Stimulated activated CD4-positive, alpha-beta T cell treated with anti-CD3 and anti-CD28 coated beads, Interleukin-4, amount 100 ng/mL, for 48 hours (primary cell): Measurements from ENCODE around the gene RAB25.
A peak's percentile ranks its signal among the peaks of the same experiment; 100 is the strongest.
"Not testable (repeated sequence)": the region's sequence is repeated elsewhere in the genome, so short reads cannot be mapped to it uniquely, and the experiment has no call there.

Experiments
- DNase-seq, 2 donors: peaks; one replicate each; pipeline ENCODE4 v3.0.0-alpha.2; 2020; ENCODE audit warnings: low read depth in 2 of 2

The RAB25 gene

DNA sequence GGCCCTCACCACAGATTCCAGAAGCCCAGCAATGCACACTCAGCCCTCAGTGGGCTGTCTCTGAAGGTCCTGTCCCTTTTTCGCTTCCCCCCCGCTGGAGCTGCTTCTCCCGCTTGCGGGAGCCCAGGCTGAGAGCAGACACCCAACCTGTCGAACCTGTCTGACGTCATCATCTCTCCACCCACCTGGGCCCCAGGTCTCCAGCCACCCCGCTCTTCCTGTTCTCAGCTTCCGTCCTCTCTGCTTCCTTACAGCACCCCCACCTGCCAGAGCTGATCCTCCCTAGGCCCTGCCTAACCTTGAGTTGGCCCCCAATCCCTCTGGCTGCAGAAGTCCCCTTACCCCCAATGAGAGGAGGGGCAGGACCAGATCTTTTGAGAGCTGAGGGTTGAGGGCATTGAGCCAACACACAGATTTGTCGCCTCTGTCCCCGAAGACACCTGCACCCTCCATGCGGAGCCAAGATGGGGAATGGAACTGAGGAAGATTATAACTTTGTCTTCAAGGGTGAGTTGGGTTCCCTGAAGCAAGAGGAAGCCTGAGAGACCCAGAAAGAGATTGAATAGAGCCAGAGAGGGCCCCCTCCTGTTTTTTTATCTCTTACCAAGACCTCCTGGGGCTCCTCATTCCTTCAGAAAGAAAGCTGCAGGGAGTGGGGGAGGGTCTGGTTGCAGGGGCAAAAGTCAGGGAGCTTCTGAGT lies at the start of gene RAB25:
TSS of gene RAB25 (plus strand) at position 224 of the 700 bp plus-strand sequence. CDS start at position 465, 241 bp downstream.
- no peak for DNase-seq

DNA sequence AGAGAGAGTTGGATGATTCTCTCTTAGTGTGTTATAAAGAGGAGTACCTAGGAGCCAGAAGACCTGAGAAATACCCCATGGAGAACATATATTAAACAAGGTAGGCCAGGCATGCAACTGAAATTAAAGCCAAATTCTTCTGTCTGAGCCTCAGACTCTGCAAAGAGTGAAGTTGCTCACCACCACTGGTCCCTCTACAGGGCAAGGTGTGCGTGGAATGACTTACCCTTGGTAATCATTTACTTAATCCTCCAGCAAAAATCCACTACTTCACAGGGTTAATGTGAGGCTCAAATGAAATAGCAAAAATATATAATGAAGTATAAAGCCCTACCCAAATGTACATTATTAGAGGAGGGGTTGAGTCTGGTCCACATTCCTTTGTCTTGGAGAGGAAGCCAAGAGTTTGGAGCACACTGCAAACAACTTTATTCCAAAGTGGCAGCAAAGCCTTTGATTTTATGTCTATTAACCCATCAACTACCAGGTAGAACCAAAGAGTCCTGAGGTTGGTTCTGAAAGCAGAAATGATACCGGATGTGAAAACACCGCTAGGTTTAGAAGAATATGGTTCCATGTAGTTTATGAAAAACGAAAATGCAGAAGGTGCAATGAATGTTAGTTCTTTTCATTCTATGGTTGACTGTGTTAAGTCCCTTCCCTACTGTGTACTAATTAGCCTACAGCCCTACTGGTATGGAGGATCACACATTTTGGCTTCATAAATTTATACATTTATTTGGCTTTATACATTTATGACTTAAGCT lies 48.7 kb upstream of the RAB25 start:
- DNase-seq, result no peak

DNA sequence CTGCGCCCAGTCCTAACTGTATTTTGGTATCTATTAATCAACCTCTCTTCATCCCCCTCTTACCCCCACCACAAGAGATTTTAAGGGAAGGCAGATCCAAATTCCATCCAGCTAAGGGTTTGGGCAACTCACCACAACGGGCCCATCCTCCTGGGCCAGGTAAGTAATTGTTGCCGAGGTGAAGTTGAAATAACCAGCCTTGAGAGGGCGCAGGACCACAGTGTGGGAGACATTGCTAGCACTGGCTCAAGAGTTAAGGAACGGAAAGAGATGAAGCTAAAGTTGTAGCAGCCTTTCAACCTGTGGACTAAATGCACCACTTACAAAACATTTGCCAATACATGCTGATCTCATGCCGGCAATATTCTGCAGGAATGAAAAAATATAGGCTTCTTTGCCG lies 46.1 kb upstream of the RAB25 start:
- DNase-seq, result no peak

DNA sequence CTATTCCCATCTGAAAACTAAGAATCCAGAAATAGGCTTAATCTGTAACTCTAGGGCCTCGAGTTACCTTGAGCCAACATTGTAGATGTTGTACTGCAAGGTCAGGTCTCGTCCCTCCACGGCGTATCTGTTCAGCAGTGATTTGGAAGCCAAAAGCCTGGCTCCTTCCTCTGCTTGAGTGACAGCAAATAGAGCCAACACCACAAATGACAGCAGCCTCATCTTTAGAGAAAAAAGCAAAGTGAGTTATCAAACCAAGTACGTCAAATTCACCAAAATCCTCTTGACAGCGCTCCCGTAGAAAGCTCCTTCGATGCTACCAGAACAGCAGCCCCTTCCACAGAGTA lies 41.0 kb upstream of the RAB25 start:
- no peak for DNase-seq

DNA sequence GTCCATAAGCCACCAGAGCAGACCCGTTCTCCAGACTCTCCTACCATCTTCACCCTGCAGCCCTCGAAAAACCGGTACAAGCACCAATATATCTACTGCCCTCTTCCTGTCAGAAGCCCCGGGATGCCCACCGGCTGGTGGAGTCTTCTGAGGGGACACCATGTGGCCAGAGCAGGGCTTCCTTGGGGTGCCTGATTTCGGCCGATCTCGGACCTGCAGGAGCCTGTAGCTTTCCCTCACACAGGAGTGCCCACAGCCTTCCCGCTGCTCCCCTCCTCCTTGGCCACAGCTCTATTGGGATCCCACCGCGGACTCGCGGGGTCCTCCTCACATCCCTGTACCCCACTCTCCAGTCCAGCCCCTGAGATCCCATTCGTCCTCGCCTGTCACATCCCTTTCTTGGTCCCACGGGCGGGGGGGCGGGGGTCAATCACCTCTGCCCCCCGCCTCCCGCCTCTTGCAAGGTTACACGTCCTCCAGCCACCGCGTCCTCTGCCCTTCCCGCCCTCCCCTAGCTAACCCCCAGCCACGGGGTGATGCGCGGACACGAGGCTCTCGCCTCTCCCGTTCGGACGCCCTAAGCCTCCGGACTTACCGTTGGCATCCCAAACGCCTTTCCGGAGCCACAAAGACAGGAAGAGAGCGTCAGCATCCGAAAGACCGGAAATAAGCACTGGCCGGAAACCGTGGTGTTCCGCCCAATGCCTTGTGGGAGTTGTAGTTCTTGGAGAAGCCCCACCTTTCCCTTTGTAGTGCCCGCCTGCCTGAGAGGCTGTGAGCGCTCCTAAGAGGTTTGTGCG lies 40.5 kb upstream of the RAB25 start, which contains the start of gene SSR2:
TSS of gene SSR2 (minus strand) at position 659 of the 800 bp plus-strand sequence. CDS start 784 bp downstream, outside the sequence.
- DNase-seq, result peak; percentile 66 to 81

DNA sequence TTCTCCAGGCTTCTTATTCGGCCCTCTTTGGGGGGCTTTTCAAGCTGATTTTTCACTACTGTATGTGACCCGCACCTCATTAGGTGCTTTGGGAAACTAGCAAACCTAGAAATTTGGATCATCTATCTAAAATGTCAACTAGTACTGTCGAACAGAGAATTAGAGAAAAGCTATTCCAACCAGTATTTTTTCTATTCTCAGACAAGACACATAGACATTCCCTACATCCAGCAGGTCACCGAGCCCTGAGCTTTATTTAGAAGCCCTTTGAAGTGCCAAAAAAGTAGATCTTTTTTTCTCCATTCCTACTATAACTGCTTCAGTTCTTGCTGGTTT lies 39.9 kb upstream of the RAB25 start:
- DNase-seq, result no peak

DNA sequence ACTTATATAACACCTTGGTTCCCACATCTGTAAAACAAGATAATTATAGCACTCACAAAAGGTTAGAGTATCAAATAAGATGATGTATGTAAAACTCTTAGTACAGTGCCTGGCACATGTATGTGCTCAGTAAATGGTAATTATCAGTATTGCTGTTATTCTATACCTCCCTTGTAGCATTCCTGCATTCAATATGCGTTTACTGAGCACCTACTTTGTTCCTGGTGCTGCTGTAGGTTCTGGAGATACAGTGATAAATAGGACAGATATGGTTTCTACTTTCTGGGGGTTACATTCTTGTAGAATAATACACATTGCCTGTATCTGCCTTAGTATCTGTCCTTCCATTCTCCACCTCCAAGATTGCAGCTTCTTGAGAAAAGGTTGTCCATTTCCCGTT lies 39.0 kb upstream of the RAB25 start:
- no peak for DNase-seq

DNA sequence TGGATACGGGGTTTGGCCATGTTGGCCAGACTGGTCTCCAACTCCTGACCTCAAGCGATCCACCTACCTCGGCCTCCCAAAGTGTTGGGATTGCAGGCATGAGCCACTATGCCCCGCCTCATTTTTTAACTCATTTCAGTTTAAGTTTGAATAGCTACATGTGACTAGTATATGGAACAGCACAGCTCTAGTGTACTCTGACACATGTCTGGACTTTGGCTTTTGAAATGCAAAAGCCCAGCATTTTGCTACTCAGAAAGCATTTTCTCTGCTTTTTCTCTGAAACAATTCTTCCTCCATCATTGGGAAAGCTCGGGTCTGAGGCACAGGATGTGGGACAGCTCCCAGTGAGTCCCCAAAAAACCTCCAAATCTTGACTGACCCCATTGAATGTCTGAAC lies 36.2 kb upstream of the RAB25 start:
- DNase-seq, result no peak

DNA sequence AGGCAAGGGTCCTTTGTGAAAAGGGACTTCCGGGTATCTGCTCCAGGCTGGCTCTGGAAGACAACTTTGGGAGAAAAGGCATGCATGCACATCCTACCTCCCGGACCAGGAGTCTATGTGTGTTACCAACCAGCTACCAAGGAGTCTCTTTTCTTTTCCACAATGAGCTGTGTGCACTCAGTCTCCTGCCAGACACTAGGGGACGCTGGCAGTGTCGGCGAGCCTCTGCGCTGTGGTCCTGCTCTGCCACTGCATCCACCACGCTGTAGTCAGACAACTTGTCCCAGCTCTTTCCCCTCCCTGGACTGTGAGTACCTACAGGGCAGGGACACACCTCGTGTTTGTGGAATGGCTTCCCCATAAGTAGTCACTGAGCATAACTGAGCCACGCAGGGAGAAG lies 35.1 kb upstream of the RAB25 start:
- DNase-seq, result peak in 1 of 2 donors; percentile 26

DNA sequence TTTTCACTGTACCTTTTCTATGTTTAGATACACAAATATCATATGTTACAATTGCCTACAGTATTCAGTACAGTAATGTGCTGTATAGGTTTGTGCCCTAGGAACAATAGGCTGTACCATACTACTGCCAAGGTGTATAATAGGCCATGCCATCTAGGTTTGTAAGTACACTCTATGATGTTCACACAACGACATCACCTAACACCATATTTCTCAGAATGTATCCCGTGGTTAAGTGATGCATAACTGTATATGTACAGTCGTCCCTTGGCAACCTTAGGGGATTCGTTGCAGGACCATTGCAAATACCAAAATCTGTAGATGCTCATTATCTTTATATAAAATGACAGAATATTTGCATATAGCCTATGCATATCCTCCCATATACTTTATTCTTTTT lies 34.4 kb upstream of the RAB25 start:
- DNase-seq, result no peak

DNA sequence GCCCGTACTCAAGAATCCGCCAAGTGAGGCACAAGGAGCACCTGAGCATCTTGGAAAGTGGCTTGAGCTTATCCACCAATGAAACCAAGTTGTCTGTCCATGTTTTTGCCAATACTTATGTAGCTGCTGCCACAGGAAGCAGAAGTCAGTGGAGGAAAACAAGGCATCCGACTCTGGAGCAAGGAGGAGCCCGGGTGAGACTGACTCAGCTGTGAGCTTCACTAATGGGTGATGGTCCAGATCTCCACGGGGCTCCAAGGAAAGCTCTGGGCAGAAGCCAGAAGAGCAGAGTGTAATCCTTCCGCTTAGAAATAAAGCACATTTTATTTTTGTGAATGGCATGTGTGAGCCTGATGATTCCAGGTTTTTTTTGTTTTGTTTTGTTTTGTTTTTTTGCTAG lies 27.9 kb upstream of the RAB25 start:
- DNase-seq, result no peak

DNA sequence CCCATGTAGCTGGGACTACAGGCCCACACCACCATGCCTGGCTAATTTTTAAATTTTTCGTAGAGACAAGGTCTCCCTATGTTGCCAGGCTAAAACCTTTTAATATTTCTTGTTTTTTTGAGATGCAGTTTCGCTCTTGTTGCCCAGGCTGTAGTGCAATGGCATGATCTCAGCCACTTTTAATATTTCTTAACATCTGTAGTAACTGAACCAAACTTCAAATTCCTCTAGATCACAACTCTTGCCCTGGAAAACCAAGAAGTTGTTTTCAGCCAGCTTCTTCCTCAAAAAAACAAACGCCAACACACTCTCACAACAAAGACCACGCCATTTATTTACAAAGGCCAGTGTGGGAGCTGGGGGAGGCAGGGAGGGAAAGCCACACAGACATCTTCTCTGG lies 26.0 kb upstream of the RAB25 start:
- DNase-seq, result not testable (repeated sequence)

DNA sequence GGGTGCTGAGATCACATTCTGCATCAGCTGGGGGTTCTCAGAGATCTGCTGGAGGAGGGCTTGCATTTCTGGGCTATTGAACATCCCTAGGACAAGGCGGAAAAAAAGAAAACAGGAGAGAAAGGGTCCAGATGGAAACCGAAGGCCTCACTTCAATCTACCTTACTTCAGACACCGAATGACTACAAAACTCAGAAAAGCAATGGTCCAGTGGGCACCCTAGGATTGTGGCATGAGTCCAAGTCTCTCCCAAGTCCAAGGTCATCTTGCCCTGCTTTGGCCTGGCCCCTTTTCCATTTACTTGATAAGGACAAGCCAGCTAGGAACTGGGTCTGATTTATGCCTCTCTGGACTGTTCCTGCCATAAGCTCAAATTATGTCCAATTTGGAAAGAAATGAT lies 18.1 kb upstream of the RAB25 start:
- no peak for DNase-seq

DNA sequence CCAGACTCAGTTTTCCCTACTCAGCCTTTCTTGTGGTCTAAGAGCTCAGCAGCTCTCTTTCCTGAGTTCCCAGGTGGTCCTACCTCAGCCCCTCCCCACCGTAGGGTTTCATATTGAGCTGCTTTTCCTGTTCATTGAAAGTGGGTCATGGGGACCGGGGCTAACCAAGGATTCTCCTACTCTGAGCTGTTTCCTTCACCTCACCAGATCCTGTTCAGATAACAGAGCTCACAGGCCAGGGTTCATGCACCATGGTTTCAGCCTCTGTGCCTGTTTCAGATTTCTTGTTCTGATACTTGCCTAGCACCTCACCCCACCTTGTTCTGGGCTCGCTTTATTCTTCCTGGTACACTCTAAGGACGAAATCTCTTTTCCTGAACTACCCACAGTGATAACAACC lies 15.9 kb upstream of the RAB25 start:
- DNase-seq, result no peak

DNA sequence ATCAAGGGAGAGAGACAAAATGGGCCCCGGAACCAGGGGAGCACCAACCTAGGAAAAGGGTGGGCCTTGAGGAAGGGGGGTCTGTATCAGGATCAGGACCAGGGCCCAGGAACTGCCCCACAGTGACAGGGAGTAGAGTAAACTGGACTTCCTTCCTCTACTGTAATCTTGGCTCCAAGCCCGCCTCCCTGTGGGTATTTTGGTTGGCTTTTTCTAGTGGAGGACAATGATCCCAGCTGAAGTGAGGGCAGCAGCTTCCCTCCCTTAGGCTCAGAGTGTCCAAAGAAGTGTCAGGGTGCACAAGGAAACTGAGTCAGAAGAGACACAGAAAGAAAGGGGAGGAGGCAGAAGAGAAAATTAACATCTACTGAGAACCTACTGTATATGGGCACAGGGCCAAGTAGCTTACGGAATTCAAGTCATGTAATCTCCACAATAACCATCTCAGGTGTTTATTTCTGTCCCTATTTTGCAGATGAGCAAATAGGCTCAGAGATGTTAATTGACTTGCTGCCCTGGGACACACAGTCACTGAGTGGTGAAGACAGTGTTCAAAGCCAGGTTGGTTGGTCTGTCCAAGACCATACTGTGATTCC lies 12.2 kb upstream of the RAB25 start:
- DNase-seq, result no peak

DNA sequence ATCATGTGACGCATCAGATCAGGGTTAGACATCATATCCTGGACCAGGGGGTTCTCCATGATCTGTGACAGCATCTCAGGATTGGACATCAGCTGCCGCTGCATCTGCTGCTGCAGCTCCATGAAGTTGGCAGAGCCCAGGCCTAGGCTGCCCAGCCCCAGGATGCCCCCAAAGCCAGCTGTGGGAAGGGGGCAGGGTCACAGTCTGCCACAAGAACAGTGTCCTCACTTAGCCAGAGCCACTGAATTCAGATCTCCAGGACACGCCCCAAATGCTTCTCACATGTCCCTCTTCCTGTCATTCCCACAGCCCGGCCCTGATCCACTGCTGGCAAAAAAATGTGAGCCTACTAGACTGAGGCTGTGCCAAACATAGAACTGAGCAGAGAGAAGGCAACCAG lies 10.6 kb upstream of the RAB25 start:
- DNase-seq, result no peak

DNA sequence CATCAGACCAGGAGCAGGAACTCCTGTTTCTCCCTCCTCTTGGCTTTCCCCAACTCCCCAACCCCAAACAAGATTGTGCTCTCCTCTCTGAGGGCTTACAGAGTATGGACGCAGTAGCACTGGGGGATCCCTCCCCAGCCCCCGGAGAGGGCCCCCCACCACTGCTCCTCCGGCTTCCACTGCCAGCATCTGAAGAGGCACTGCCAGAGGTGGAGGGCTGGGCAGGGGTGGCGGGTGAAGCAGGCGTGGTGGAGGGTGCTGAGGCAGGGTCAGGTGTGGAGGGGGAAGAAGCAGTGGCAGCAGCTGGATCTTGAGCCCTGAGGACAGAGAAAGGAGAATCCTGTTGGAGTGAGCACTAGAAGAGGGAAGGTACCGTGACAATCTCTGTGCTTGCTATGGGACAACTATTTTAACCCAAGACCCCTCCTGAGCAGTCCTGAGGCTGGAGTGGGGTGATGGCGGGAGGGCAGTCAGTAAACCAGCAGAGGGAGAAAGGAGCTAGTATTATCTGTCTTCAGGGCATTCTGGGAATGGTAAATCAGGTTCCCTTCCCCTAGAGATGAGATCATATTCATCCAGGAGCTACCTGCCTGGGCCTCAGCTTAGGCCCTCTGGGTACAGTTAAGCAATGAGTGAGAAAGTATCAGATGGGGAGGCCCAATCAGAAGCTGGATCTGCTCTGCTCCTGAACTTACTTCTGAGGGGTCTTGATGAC lies 9.8 kb upstream of the RAB25 start:
- no peak for DNase-seq

DNA sequence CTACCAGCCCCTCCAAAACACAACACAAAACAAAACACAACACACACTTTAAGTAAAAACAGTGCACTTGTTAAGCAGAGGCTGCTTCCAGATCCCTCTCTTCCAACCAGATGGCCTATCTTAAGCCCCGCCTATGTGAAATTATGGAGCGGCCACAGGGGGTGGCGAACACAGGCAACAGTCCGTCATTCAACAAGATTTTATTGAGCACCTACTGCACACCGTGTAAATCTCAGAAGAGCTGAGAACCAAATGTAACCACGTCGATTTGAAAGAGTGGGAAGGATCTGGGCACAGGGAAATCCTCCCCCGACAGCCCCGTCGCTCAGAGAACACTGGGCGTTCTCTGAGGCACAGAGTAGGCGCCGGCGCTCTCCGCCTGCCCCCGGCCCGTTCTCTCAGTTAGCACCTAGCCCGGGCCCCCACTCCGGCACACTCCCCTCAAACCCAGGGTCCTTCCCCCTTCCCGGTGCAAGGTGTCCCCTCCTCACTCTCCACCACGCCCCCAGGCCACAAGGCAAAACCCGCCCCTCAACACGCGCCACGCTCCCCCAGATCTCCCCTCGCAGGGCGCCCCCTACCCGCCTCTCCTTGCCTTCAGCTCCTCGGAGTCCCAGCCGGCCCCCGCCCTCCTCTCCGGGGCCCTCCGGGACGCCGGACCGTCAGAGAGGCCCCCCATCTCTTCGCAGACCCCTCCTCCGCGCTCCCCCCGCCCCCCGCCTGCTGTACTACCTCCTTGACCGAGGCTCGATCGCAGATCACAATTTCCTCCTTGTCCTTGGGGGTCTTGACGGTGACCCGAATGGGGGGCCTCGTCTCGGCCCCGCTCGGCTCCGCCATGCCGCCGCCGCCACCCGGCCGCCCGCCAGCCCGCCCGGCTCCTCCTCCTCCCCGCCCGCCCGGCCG lies 7.8 kb upstream of the RAB25 start:
- DNase-seq, result peak; percentile 56 to 63

DNA sequence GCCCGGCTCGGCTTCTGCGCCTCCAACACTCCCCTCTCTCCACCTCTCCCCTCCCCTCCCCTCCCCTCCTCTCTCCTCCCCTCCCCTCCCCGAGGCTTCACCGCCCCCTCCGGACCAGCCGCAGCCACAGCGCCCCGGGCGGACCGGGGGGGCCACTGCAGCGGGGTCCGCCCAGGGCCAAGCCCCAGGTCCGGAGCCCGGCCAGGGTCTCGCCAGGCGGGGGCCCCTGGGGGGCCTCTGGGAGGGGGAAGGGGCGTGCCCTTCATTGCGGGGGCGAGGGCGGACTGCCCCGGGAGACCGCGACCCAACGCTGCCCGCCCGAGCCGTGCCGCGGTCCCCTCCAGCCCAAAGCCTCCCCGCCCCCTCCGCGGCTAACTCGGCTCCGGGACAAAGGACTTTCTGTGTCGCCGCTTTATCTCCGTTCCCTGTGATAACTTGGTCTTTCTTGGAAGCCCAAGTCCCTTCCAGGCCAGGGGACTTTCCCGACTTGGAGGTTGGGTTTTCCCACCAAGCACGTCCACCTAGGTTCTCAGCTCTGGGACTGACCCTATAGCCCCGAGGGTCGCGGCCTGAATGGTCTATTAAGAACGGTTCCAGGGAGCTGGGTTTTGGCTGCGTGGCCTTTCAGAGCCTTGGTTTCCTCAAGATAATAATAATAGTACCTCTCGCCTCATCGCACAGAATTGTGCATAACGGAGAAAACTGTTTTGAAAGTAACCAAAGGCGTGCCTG lies 7.0 kb upstream of the RAB25 start, which contains the start of gene UBQLN4:
TSS of gene UBQLN4 (minus strand) at position 31 of the 732 bp plus-strand sequence. CDS start 97 bp downstream, outside the sequence.
- DNase-seq, result peak; percentile 78 to 88
